ENCODE results near the gene CDK9.

Gene CDK9

GRCh38 chr9:127785933-127786772 lies at the start of gene CDK9:
Gene CDK9, plus strand, starts transcription at chr9:127786034. Its CDS starts 115 bp downstream, at chr9:127786149.
- peaks cover 79% of the 10 kb centered on the region for H3K4me1 Mint-ChIP-seq
- peak; percentile 80 for ATAC-seq
- H3K4me3 Mint-ChIP-seq: peak within 1 kb of the TSS; percentile 90 to 98
- DNase-seq: peak; percentile 94 to 96
- H3K27me3 Mint-ChIP-seq: no peaks in the 10 kb centered on the region
- peak within 1 kb of the TSS; percentile 84 to 98 for H3K27ac Mint-ChIP-seq
- H3K9me3 Mint-ChIP-seq: no peaks in the 10 kb centered on the region

GRCh38 chr9:127738666-127739065 lies 47.2 kb upstream of the CDK9 start:
- no peaks in the 10 kb centered on the region for H3K9me3 Mint-ChIP-seq
- DNase-seq (no peak), ATAC-seq (no peak)
- no peak overlapping the region for H3K4me3 Mint-ChIP-seq
- no peaks in the 10 kb centered on the region for H3K27me3 Mint-ChIP-seq
- H3K4me1 Mint-ChIP-seq: peaks cover 8% of the 10 kb centered on the region
- no peak overlapping the region for H3K27ac Mint-ChIP-seq

- Mint-ChIP-seq H3K27ac (no peak overlapping the region), H3K9me3 (no peaks in the 10 kb centered on the region)
- DNase-seq: no peak
These were observed 46.1 kb upstream of the CDK9 start for GRCh38 chr9:127739614-127740330.

GRCh38 chr9:127741831-127742434 lies 43.9 kb upstream of the CDK9 start:
- peaks cover 5% of the 10 kb centered on the region for H3K4me1 Mint-ChIP-seq
- no peaks in the 10 kb centered on the region for H3K9me3 Mint-ChIP-seq
- no peaks in the 10 kb centered on the region for H3K27me3 Mint-ChIP-seq
- no peak overlapping the region for H3K4me3 Mint-ChIP-seq
- ATAC-seq (no peak), DNase-seq (no peak)
- H3K27ac Mint-ChIP-seq: peak overlapping the region in 1 of 2 donors; percentile 94

More at GRCh38 chr9:127739614-127740330, 46.1 kb upstream of the CDK9 start:
- H3K4me1 Mint-ChIP-seq: no peaks in the 10 kb centered on the region
- ATAC-seq: no peak
- no peak overlapping the region for H3K4me3 Mint-ChIP-seq
- H3K27me3 Mint-ChIP-seq: no peaks in the 10 kb centered on the region

GRCh38 chr9:127742435-127743088 lies 43.3 kb upstream of the CDK9 start:
- ATAC-seq (peak; percentile 28), DNase-seq (no peak)
- H3K27me3 Mint-ChIP-seq: no peaks in the 10 kb centered on the region
- no peak overlapping the region for H3K4me3 Mint-ChIP-seq
- peaks cover 11% of the 10 kb centered on the region for H3K4me1 Mint-ChIP-seq
- H3K9me3 Mint-ChIP-seq: no peaks in the 10 kb centered on the region
- peak overlapping the region in 1 of 2 donors; percentile 75 for H3K27ac Mint-ChIP-seq

GRCh38 chr9:127744398-127745110 lies 41.3 kb upstream of the CDK9 start:
- Mint-ChIP-seq H3K27me3 (no peaks in the 10 kb centered on the region), H3K27ac (peak overlapping the region in 1 of 2 donors; percentile 58), H3K4me1 (peaks cover 30% of the 10 kb centered on the region), H3K9me3 (no peaks in the 10 kb centered on the region), H3K4me3 (no peak overlapping the region)
- DNase-seq (no peak), ATAC-seq (no peak)

- DNase-seq: no peak
- ATAC-seq: peak; percentile 71
- Mint-ChIP-seq H3K4me1 (peaks cover 35% of the 10 kb centered on the region), H3K27ac (peak overlapping the region in 1 of 2 donors; percentile 42), H3K9me3 (no peaks in the 10 kb centered on the region), H3K4me3 (peak overlapping the region; percentile 29 to 71), H3K27me3 (no peaks in the 10 kb centered on the region)
These were observed 38.8 kb upstream of the CDK9 start for GRCh38 chr9:127746959-127747569.

- no peak for DNase-seq
- ATAC-seq: no peak
- Mint-ChIP-seq H3K27me3 (no peaks in the 10 kb centered on the region), H3K9me3 (no peaks in the 10 kb centered on the region), H3K4me1 (peaks cover 40% of the 10 kb centered on the region), H3K4me3 (no peak overlapping the region), H3K27ac (no peak overlapping the region)
These were observed 36.6 kb upstream of the CDK9 start for GRCh38 chr9:127749090-127749787.

GRCh38 chr9:127751269-127752054 lies 34.4 kb upstream of the CDK9 start:
- no peak for DNase-seq
- no peaks in the 10 kb centered on the region for H3K27me3 Mint-ChIP-seq
- H3K4me1 Mint-ChIP-seq: peaks cover 39% of the 10 kb centered on the region
- no peak for ATAC-seq
- no peak overlapping the region for H3K4me3 Mint-ChIP-seq
- no peaks in the 10 kb centered on the region for H3K9me3 Mint-ChIP-seq
- peak overlapping the region in 1 of 2 donors; percentile 82 for H3K27ac Mint-ChIP-seq

- Mint-ChIP-seq H3K27me3 (no peaks in the 10 kb centered on the region), H3K4me1 (peaks cover 22% of the 10 kb centered on the region), H3K9me3 (no peaks in the 10 kb centered on the region), H3K4me3 (no peak overlapping the region), H3K27ac (no peak overlapping the region)
- ATAC-seq: no peak
- no peak for DNase-seq
These were observed 32.7 kb upstream of the CDK9 start for GRCh38 chr9:127753148-127753547.

GRCh38 chr9:127753622-127754021 lies 32.2 kb upstream of the CDK9 start:
- Mint-ChIP-seq H3K27me3 (no peaks in the 10 kb centered on the region), H3K4me3 (no peak overlapping the region), H3K4me1 (peaks cover 20% of the 10 kb centered on the region), H3K27ac (no peak overlapping the region), H3K9me3 (no peaks in the 10 kb centered on the region)
- ATAC-seq (no peak), DNase-seq (no peak)

GRCh38 chr9:127754099-127755060 lies 31.5 kb upstream of the CDK9 start:
- Mint-ChIP-seq H3K9me3 (no peaks in the 10 kb centered on the region), H3K27ac (no peak overlapping the region), H3K4me3 (no peak overlapping the region), H3K27me3 (no peaks in the 10 kb centered on the region), H3K4me1 (peaks cover 18% of the 10 kb centered on the region)
- no peak for DNase-seq
- peak; percentile 60 for ATAC-seq

Measured in stimulated activated naive CD8-positive, alpha-beta T cell treated with anti-CD3 and anti-CD28 coated beads, Interleukin-15, amount 100 ng/mL, for 72 hours (primary cell).